Measurements from ENCODE around the gene PRAMEF27. TPM values are rescaled to one million over a fixed set of nuclear protein-coding genes. Genes with fewer than 3 reads are reported as not detected.
"Not testable (repeated sequence)": the region's sequence is repeated elsewhere in the genome, so short reads cannot be mapped to it uniquely, and the experiment has no call there.

The PRAMEF27 gene
- total RNA-seq, result not detected

- not testable (repeated sequence) for DNase-seq (ENCODE audit: low read depth in 2 of 3, low spot score in 2 of 3)
Observed at GRCh38 chr1:13056475-13056874, at the start of gene PRAMEF27. TSS of gene PRAMEF27 (minus strand) at chr1:13056575. CDS start at chr1:13053659, 2,916 bp downstream.

GRCh38 chr1:13070474-13070873 is 14.1 kb upstream of the PRAMEF27 start, which contains the start of gene PRAMEF25:
TSS of gene PRAMEF25 (plus strand) at chr1:13070774. CDS start at chr1:13073694, 2,920 bp downstream.
- not testable (repeated sequence) for DNase-seq (ENCODE audit: low read depth in 2 of 3, low spot score in 2 of 3)

- DNase-seq (ENCODE audit: low read depth in 2 of 3, low spot score in 2 of 3), result not testable (repeated sequence)
Observed at GRCh38 chr1:13019846-13020245, 36.5 kb downstream of the PRAMEF27 start.

DNA sequence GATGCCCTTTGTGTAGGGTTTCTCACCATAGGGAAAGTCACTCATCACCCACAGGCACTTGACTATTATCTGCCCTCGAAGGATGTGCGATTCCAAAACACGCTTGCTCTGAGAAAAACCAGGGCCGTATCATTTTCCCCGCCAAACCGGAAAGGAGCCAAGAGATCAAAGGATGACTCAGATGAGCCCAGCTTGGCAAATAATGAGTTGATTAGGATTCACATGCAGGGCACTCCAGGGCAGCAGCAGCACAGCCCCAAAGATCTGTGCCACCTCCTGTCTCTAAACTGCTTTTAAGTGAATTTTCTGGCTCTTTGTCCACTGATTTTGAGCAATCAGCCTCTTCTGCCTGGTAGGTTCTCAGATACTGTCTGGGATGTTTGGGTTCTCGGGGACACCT is 44.4 kb downstream of the PRAMEF27 start:
- DNase-seq (ENCODE audit: low read depth in 2 of 3, low spot score in 2 of 3), result not testable (repeated sequence)

DNA sequence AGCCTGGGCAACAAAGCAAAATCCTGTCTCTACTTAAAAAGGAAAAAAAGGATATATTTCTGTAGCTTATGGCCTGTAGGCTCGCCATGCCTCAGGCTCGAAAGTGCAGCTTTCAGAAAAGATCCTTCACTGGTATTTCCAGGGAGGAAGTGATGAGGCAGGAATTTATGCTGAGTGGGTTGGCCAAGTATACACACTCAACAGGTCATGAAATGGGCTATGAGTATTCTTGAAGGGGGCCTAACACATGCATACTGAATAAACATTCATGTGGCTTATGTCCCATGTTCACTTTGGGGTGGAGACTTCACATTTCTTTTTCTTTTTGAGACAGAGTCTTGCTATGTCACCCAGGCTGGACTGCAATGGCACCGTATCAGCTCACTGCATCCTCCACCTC is 47.0 kb downstream of the PRAMEF27 start:
- DNase-seq (ENCODE audit: low read depth in 2 of 3, low spot score in 2 of 3), result not testable (repeated sequence)

DNA sequence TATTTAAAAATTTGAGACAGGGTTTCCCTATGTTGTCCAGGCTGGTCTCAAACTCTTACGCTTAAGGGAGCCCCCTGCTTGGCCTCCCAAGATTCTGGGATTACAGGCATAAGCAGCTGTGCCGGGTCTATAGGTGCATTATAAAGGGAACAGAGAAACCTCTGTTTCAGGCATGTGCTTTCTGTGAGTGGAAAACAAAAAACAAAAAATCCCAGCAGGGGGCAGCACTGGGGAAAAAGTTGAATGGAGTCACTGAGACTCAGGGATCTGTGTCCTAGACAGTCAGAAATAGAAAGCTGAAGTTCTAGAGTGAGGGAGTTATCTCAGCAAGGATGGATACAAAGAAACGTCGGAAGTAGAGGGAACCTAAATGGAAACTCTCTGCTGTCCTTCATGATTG is 50.6 kb downstream of the PRAMEF27 start:
- not testable (repeated sequence) for DNase-seq (ENCODE audit: low read depth in 2 of 3, low spot score in 2 of 3)

Other genes with a start within 250 kb of the PRAMEF27 start
- gene PRAMEF11, start 225.2 kb downstream of the PRAMEF27 start, total RNA-seq, result not detected
- gene HNRNPCL1, start 207.9 kb downstream of the PRAMEF27 start, total RNA-seq, result not detected
- not detected for gene PRAMEF2, start 199.5 kb downstream of the PRAMEF27 start, total RNA-seq
- gene PRAMEF4, start 170.4 kb downstream of the PRAMEF27 start, total RNA-seq, result not detected
- not detected for gene PRAMEF10, start 158.3 kb downstream of the PRAMEF27 start, total RNA-seq
- not detected for gene PRAMEF7, start 140.0 kb downstream of the PRAMEF27 start, total RNA-seq
- gene PRAMEF6, start 109.0 kb downstream of the PRAMEF27 start, total RNA-seq, result not detected
- not detected for gene HNRNPCL3, start 4.2 kb upstream of the PRAMEF27 start, total RNA-seq
- gene PRAMEF25, start 14.2 kb upstream of the PRAMEF27 start, total RNA-seq, result not detected
- gene HNRNPCL2, start 60.3 kb upstream of the PRAMEF27 start, total RNA-seq, result not detected
- gene PRAMEF26, start 99.4 kb upstream of the PRAMEF27 start, total RNA-seq, result not detected
- not detected for gene HNRNPCL4, start 109.1 kb upstream of the PRAMEF27 start, total RNA-seq
- gene PRAMEF9, start 115.3 kb upstream of the PRAMEF27 start, total RNA-seq, result not detected
- not detected for gene PRAMEF13, start 144.8 kb upstream of the PRAMEF27 start, total RNA-seq
- not detected for gene PRAMEF18, start 169.6 kb upstream of the PRAMEF27 start, total RNA-seq
- not detected for gene PRAMEF5, start 197.6 kb upstream of the PRAMEF27 start, total RNA-seq
- not detected for gene PRAMEF8, start 228.6 kb upstream of the PRAMEF27 start, total RNA-seq
- not detected for gene PRAMEF33, start 247.0 kb upstream of the PRAMEF27 start, total RNA-seq

Data from hematopoietic multipotent progenitor cell (in vitro differentiated cells).